Naive thymus-derived CD4-positive, alpha-beta T cell (primary cell): Measurements from ENCODE around the gene LDLRAD4. TPM values are rescaled to one million over a fixed set of nuclear protein-coding genes. Genes with fewer than 3 reads are reported as not detected.
"Not testable (repeated sequence)": the region's sequence is repeated elsewhere in the genome, so short reads cannot be mapped to it uniquely, and the experiment has no call there.

Experiments
- ATAC-seq: fragments of 150-1000 bp; cut with Tn5 transposase; 2 replicates; pipeline ENCODE4 v1.10.0; 2021; ENCODE audit warnings: mild to moderate bottlenecking, moderate library complexity
- CTCF ChIA-PET: fragments of 350-600 bp; sonication (Branson Sonifier 250); formaldehyde crosslinking; loops from one replicate; lab custom pipeline; 2021; ENCODE audit warnings: antibody characterized with exemption; lab: Charles Lee
- POLR2A ChIA-PET: fragments of 350-600 bp; sonication (Branson Sonifier 250); formaldehyde crosslinking; loops from one replicate; lab custom pipeline; 2021; ENCODE audit warnings: antibody characterized with exemption, inconsistent platforms; lab: Charles Lee
- DNase-seq, 9 donors: peaks; one replicate each; pipeline versions ENCODE4 v3.0.0 to v3.0.0-alpha.2; 2020 to 2022; ENCODE audit warnings: mixed read lengths in 1 of 9
- H3K27ac ChIP-seq: one replicate; pipeline ENCODE4 v1.7.0; 2013; ENCODE audit warnings: mild to moderate bottlenecking, low read depth, low read length, moderate library complexity
- H3K27me3 ChIP-seq, 2 donors: one replicate each; pipeline ENCODE4 v1.7.0; 2013; ENCODE audit warnings: low read length in 2 of 2, mild to moderate bottlenecking in 2 of 2, moderate library complexity in 2 of 2; ENCODE audit not compliant: control insufficient read depth in 2 of 2, insufficient read depth in 2 of 2
- H3K36me3 ChIP-seq, 3 experiments: 1 replicate in 2 of 3; 2 replicates in 1 of 3; pipeline ENCODE4 v1.7.0; 2013; ENCODE audit warnings: low read length in 3 of 3, mild to moderate bottlenecking in 3 of 3, moderate library complexity in 1 of 3; ENCODE audit not compliant: insufficient read depth in 3 of 3, control insufficient read depth in 2 of 3
- H3K4me1 ChIP-seq, 2 donors: one replicate each; pipeline ENCODE4 v1.7.0; 2013; ENCODE audit warnings: low read length in 2 of 2, mild to moderate bottlenecking in 2 of 2, moderate library complexity in 1 of 2; ENCODE audit not compliant: control insufficient read depth in 2 of 2, insufficient read depth in 2 of 2
- H3K4me3 ChIP-seq: 2 replicates; pipeline ENCODE4 v1.7.0; 2013; ENCODE audit warnings: mild to moderate bottlenecking, low read length
- H3K9me3 ChIP-seq, 3 experiments: 1 replicate in 2 of 3; 2 replicates in 1 of 3; pipeline ENCODE4 v1.7.0; 2013; ENCODE audit warnings: low read length in 3 of 3; ENCODE audit not compliant: control insufficient read depth in 2 of 3
- H3K27ac Mint-ChIP-seq, 9 donors: one replicate each; pipeline ENCODE4 v1.8.0; 2020 to 2022; ENCODE audit warnings: mixed read lengths in 9 of 9, mild to moderate bottlenecking in 8 of 9, moderate library complexity in 5 of 9, inconsistent platforms in 2 of 9
- H3K27me3 Mint-ChIP-seq, 5 donors: one replicate each; pipeline ENCODE4 v1.8.0; 2021 to 2022; ENCODE audit warnings: mixed read lengths in 5 of 5, mild to moderate bottlenecking in 1 of 5
- H3K36me3 Mint-ChIP-seq, 5 donors: one replicate each; pipeline ENCODE4 v1.8.0; 2020 to 2022; ENCODE audit warnings: mixed read lengths in 5 of 5, mild to moderate bottlenecking in 3 of 5, inconsistent platforms in 1 of 5
- H3K4me1 Mint-ChIP-seq, 7 donors: one replicate each; pipeline ENCODE4 v1.8.0; 2020 to 2022; ENCODE audit warnings: mixed read lengths in 7 of 7, mild to moderate bottlenecking in 3 of 7, inconsistent platforms in 1 of 7
- H3K4me3 Mint-ChIP-seq, 10 donors: one replicate each; pipeline ENCODE4 v1.8.0; 2020 to 2022; ENCODE audit warnings: mild to moderate bottlenecking in 10 of 10, mixed read lengths in 10 of 10, moderate library complexity in 6 of 10, inconsistent platforms in 2 of 10
- H3K9me3 Mint-ChIP-seq, 11 donors: one replicate each; pipeline ENCODE4 v1.8.0; 2020 to 2022; ENCODE audit warnings: mixed read lengths in 11 of 11, mild to moderate bottlenecking in 4 of 11, inconsistent platforms in 1 of 11, moderate library complexity in 1 of 11
- intact Hi-C, 2 donors: fragments of 100-400 bp; cut with micrococcal nuclease; formaldehyde crosslinking; loops; one replicate each; pipeline ENCODE4 v1.15.1; 2023
- polyA plus RNA-seq, 2 donors: library from polyadenylated mRNA; unstranded; fragments of 300-500 nt; fragmentation: Illumina TruSeq; gene quantifications; one replicate each; pipeline ENCODE4 v1.2.3, GENCODE V29; 2021
- total RNA-seq, 6 experiments: library from RNA in 5 of 6; stranded (reverse) in 5 of 6; gene quantifications; 1 replicate in 5 of 6; 2 replicates in 1 of 6; pipeline ENCODE4 v1.2.3 and lab custom pipeline; 2021 to 2026

The LDLRAD4 gene
- total and polyA plus RNA-seq, 7 experiments from 2014 or later, result 13.0 to 84.3 (median 53.7) TPM

- CTCF ChIA-PET, result no interaction called here
- Mint-ChIP-seq H3K4me1 (peaks cover 6 to 30% (median 15%) of the 10 kb centered on the region in 7 donors), H3K9me3 (peaks cover 0 to 2% (median 0%) of the 10 kb centered on the region in 11 donors), H3K27me3 (no peaks in the 10 kb centered on the region), H3K36me3 (peaks cover 0 to 29% (median 4%) of the 10 kb centered on the region in 5 donors), H3K27ac (no peak overlapping the region), H3K4me3 (no peak overlapping the region)
- intact Hi-C loops, result no loop called here
- DNase-seq (no peak), ATAC-seq (no peak)
- POLR2A ChIA-PET, result no interaction called here
- no peaks in the 10 kb centered on the region for H3K27me3 ChIP-seq
- H3K9me3 ChIP-seq, result no peaks in the 10 kb centered on the region
- no peaks in the 10 kb centered on the region for H3K4me1 ChIP-seq
- peaks cover 0 to 3% (median 0%) of the 10 kb centered on the region in 3 experiments for H3K36me3 ChIP-seq
- no peak overlapping the region for H3K4me3 ChIP-seq
- H3K27ac ChIP-seq, result no peak overlapping the region
Observed at GRCh38 chr18:13681701-13682100, 463.1 kb downstream of the LDLRAD4 start.

GRCh38 chr18:13684546-13684945 lies 466.0 kb downstream of the LDLRAD4 start:
- Mint-ChIP-seq H3K36me3 (peaks cover 5 to 48% (median 15%) of the 10 kb centered on the region in 5 donors), H3K9me3 (peaks cover 0 to 2% (median 0%) of the 10 kb centered on the region in 11 donors), H3K27ac (no peak overlapping the region), H3K4me3 (no peak overlapping the region), H3K27me3 (no peaks in the 10 kb centered on the region), H3K4me1 (peaks cover under 1 to 44% (median 27%) of the 10 kb centered on the region in 7 donors)
- H3K4me3 ChIP-seq, result no peak overlapping the region
- intact Hi-C loops, result no loop called here
- H3K27ac ChIP-seq, result no peak overlapping the region
- H3K36me3 ChIP-seq, result peaks cover 0 to 3% (median 0%) of the 10 kb centered on the region in 3 experiments
- no peaks in the 10 kb centered on the region for H3K27me3 ChIP-seq
- ChIA-PET CTCF (no interaction called here), POLR2A (no interaction called here)
- ATAC-seq (no peak), DNase-seq (no peak)
- H3K9me3 ChIP-seq, result no peaks in the 10 kb centered on the region
- no peaks in the 10 kb centered on the region for H3K4me1 ChIP-seq

- no peaks in the 10 kb centered on the region for H3K4me1 ChIP-seq
- H3K27me3 ChIP-seq, result no peaks in the 10 kb centered on the region
- H3K27ac ChIP-seq, result no peak overlapping the region
- H3K9me3 Mint-ChIP-seq, result peaks cover 4 to 26% (median 9%) of the 10 kb centered on the region in 11 donors
- POLR2A ChIA-PET, result no interaction called here
- no peaks in the 10 kb centered on the region for H3K27me3 Mint-ChIP-seq
- H3K9me3 ChIP-seq, result no peaks in the 10 kb centered on the region
- no peak overlapping the region for H3K4me3 Mint-ChIP-seq
- peaks cover 0 to 58% (median 45%) of the 10 kb centered on the region in 7 donors for H3K4me1 Mint-ChIP-seq
- CTCF ChIA-PET, result no interaction called here
- DNase-seq (no peak), ATAC-seq (no peak)
- peaks cover 5 to 55% (median 31%) of the 10 kb centered on the region in 5 donors for H3K36me3 Mint-ChIP-seq
- no peaks in the 10 kb centered on the region for H3K36me3 ChIP-seq
- intact Hi-C loops, result no loop called here
- H3K27ac Mint-ChIP-seq, result peak overlapping the region in 1 of 9 donors; percentile 20
- H3K4me3 ChIP-seq, result no peak overlapping the region
Observed at GRCh38 chr18:13688191-13689136, 469.9 kb downstream of the LDLRAD4 start.

GRCh38 chr18:13690060-13690459 lies 471.5 kb downstream of the LDLRAD4 start:
- intact Hi-C loops, H3K9me3 ChIP-seq, H3K4me3 Mint-ChIP-seq, POLR2A ChIA-PET, H3K27ac ChIP-seq, H3K36me3 ChIP-seq, DNase-seq, H3K27ac Mint-ChIP-seq, H3K4me1 ChIP-seq, H3K27me3 Mint-ChIP-seq, ATAC-seq, H3K27me3 ChIP-seq, H3K4me3 ChIP-seq: not testable (repeated sequence)
- Mint-ChIP-seq H3K36me3 (peaks cover 5 to 55% (median 36%) of the 10 kb centered on the region in 5 donors), H3K9me3 (peaks cover 5 to 31% (median 11%) of the 10 kb centered on the region in 11 donors), H3K4me1 (peaks cover 0 to 51% (median 41%) of the 10 kb centered on the region in 7 donors)
- CTCF ChIA-PET, result interaction anchor here (0.6 kb wide), 1 partner anchor 14 kb away, joined by 5 read pairs; no protein-coding TSS in a partner anchor

GRCh38 chr18:13695337-13695736 lies 476.8 kb downstream of the LDLRAD4 start:
- Mint-ChIP-seq H3K4me1 (peaks cover 3 to 33% (median 24%) of the 10 kb centered on the region in 7 donors), H3K9me3 (peaks cover 6 to 73% (median 24%) of the 10 kb centered on the region in 11 donors), H3K36me3 (peaks cover 6 to 71% (median 45%) of the 10 kb centered on the region in 5 donors)
- H3K9me3 ChIP-seq, H3K4me1 ChIP-seq, H3K27me3 Mint-ChIP-seq, H3K4me3 ChIP-seq, H3K4me3 Mint-ChIP-seq, H3K36me3 ChIP-seq, DNase-seq, CTCF ChIA-PET, intact Hi-C loops, POLR2A ChIA-PET, H3K27ac ChIP-seq, ATAC-seq, H3K27me3 ChIP-seq, H3K27ac Mint-ChIP-seq: not testable (repeated sequence)

GRCh38 chr18:13696961-13697360 lies 478.4 kb downstream of the LDLRAD4 start:
- H3K36me3 Mint-ChIP-seq, result peaks cover 13 to 68% (median 43%) of the 10 kb centered on the region in 5 donors
- ChIA-PET POLR2A (no interaction called here), CTCF (interaction anchor here (0.6 kb wide), 1 partner anchor 126 kb away, joined by 3 read pairs; no protein-coding TSS in a partner anchor)
- Histone ChIP-seq H3K9me3 (peaks cover 0 to 19% (median 6%) of the 10 kb centered on the region in 3 experiments), H3K4me3 (no peak overlapping the region), H3K36me3 (no peaks in the 10 kb centered on the region), H3K27ac (no peak overlapping the region), H3K27me3 (no peaks in the 10 kb centered on the region), H3K4me1 (no peaks in the 10 kb centered on the region)
- intact Hi-C loops, result no loop called here
- ATAC-seq, result no peak
- H3K4me3 Mint-ChIP-seq, result no peak overlapping the region
- DNase-seq, result no peak
- peaks cover 3 to 28% (median 15%) of the 10 kb centered on the region in 7 donors for H3K4me1 Mint-ChIP-seq
- peaks cover 6 to 79% (median 30%) of the 10 kb centered on the region in 11 donors for H3K9me3 Mint-ChIP-seq
- no peak overlapping the region for H3K27ac Mint-ChIP-seq
- H3K27me3 Mint-ChIP-seq, result no peaks in the 10 kb centered on the region
